GM12891 (cell line): ENCODE data around the gene RNF213.

ENCODE experiments used
- DNase-seq: peaks from one replicate; pipeline ENCODE4 v3.0.0; 2011; ENCODE audit warnings: low spot score; ENCODE audit not compliant: insufficient read length
- FAIRE-seq: peaks from 2 replicates; lab custom pipeline; 2011; peaks lifted over from hg19 to GRCh38; lab: Jason Lieb, UNC
- PAX5 ChIP-seq: IDR thresholded peaks from 2 replicates; pipeline ENCODE4 v1.6.1; 2011; ENCODE audit warnings: low read length, moderate library complexity, mild to moderate bottlenecking; ENCODE audit not compliant: insufficient read depth, severe bottlenecking
- POLR2A ChIP-seq: IDR thresholded peaks from 2 replicates; pipeline ENCODE4 v1.6.1; 2011; ENCODE audit warnings: low read depth, low read length, control low read depth
- POLR2AphosphoS5 ChIP-seq: IDR thresholded peaks from 2 replicates; pipeline ENCODE4 v1.6.1; 2011; ENCODE audit warnings: low read depth, low read length, control low read depth
- POU2F2 ChIP-seq: IDR thresholded peaks from 2 replicates; pipeline ENCODE4 v1.6.1; 2011; ENCODE audit warnings: low read depth, mild to moderate bottlenecking, control low read depth, low read length, moderate library complexity
- SPI1 ChIP-seq: IDR thresholded peaks from 2 replicates; pipeline ENCODE4 v1.6.1; 2011; ENCODE audit warnings: low read depth, low read length, control low read depth
- TAF1 ChIP-seq: IDR thresholded peaks from 2 replicates; pipeline ENCODE4 v1.6.1; 2011; ENCODE audit warnings: low read depth, low read length, control low read depth

RNF213 gene

GRCh38 chr17:80446645-80447405, 186.2 kb downstream of the RNF213 start:
- no peak for DNase-seq
- FAIRE-seq, result no peak
- TF ChIP-seq POLR2AphosphoS5 (no peak), PAX5 (no peak), POU2F2 (no peak), SPI1 (no peak), TAF1 (no peak), POLR2A (no peak)

GRCh38 chr17:80447790-80448189, 187.1 kb downstream of the RNF213 start:
- FAIRE-seq (no peak), DNase-seq (no peak)
- TF ChIP-seq TAF1, result no peak
- no peak for TF ChIP-seq POLR2A
- TF ChIP-seq PAX5, result no peak
- no peak for TF ChIP-seq SPI1
- TF ChIP-seq POU2F2, result no peak
- TF ChIP-seq POLR2AphosphoS5, result no peak
